ENCODE results near the gene ALDH1L1. TPM values are rescaled to one million over a fixed set of nuclear protein-coding genes. Genes with fewer than 3 reads are reported as not detected.

Gene ALDH1L1
- total and polyA plus RNA-seq, 9 donors, result 8.3 to 85.5 (median 45.1) TPM

- H3K27ac ChIP-seq, result no peak overlapping the region
- H3K4me1 ChIP-seq (ENCODE audit: insufficient read depth), result peaks cover 11% of the 10 kb centered on the region
- WGBS, 3 donors, result 79 to 95% (median 89%) methylated on average over 4 of the region's 4 CpGs
- DNase-seq, result peak in 1 of 5 donors; percentile 45
- intact Hi-C loops (cut with DNase I), result no loop called here
- no peaks in the 10 kb centered on the region for H3K36me3 ChIP-seq
- H3K9me3 ChIP-seq, result no peaks in the 10 kb centered on the region
- no peak overlapping the region for H3K4me3 ChIP-seq
- TF ChIP-seq EP300 (IDR thresholded peaks at IDR 0.05) (no peak), POLR2A (IDR thresholded peaks at IDR 0.05) (no peak), CTCF (IDR thresholded peaks at IDR 0.05) (no peak)
- no peaks in the 10 kb centered on the region for H3K27me3 ChIP-seq
These were observed 5.9 kb upstream of the ALDH1L1 start for GRCh38 chr3:126186271-126186670.

GRCh38 chr3:126184465-126185000, 4.1 kb upstream of the ALDH1L1 start:
- intact Hi-C loops (cut with DNase I), result no loop called here
- Histone ChIP-seq H3K9me3 (no peaks in the 10 kb centered on the region), H3K4me3 (no peak overlapping the region), H3K27ac (peak overlapping the region in 1 of 2 donors; percentile 37), H3K27me3 (no peaks in the 10 kb centered on the region), H3K4me1 (ENCODE audit: insufficient read depth) (peaks cover 11% of the 10 kb centered on the region), H3K36me3 (no peaks in the 10 kb centered on the region)
- WGBS, 3 donors, result 34 to 55% (median 50%) methylated on average over 6 of the region's 6 CpGs
- TF ChIP-seq POLR2A (IDR thresholded peaks at IDR 0.05) (no peak), CTCF (IDR thresholded peaks at IDR 0.05) (no peak), EP300 (IDR thresholded peaks at IDR 0.05) (no peak)
- DNase-seq, result peak in 4 of 5 donors; percentile 30 to 57 (median 52)

GRCh38 chr3:126181398-126181725, 976 bp upstream of the ALDH1L1 start:
- Histone ChIP-seq H3K4me3 (peak overlapping the region; percentile 64), H3K27ac (peak overlapping the region; percentile 58 to 84), H3K36me3 (no peaks in the 10 kb centered on the region), H3K9me3 (no peaks in the 10 kb centered on the region), H3K27me3 (no peaks in the 10 kb centered on the region), H3K4me1 (ENCODE audit: insufficient read depth) (peaks cover 15% of the 10 kb centered on the region)
- intact Hi-C loops (cut with DNase I), result no loop called here
- no peak for TF ChIP-seq CTCF (IDR thresholded peaks at IDR 0.05)
- no peak for TF ChIP-seq EP300 (IDR thresholded peaks at IDR 0.05)
- no peak for TF ChIP-seq POLR2A (IDR thresholded peaks at IDR 0.05)
- 27 to 50% (median 28%) methylated on average over 1 of the region's 1 CpG for WGBS, 3 donors
- DNase-seq, result no peak

GRCh38 chr3:126179825-126180476, 435 bp downstream of the ALDH1L1 start:
- Histone ChIP-seq H3K27ac (peak overlapping the region; percentile 58 to 84), H3K4me3 (peak overlapping the region; percentile 64), H3K27me3 (no peaks in the 10 kb centered on the region), H3K9me3 (no peaks in the 10 kb centered on the region), H3K36me3 (no peaks in the 10 kb centered on the region), H3K4me1 (ENCODE audit: insufficient read depth) (peaks cover 7% of the 10 kb centered on the region)
- DNase-seq, result peak; percentile 69 to 84 (median 82)
- WGBS, 3 donors, result 1 to 2% (median 1%) methylated on average over 32 to 47 of the region's 47 CpGs
- TF ChIP-seq CTCF (IDR thresholded peaks at IDR 0.05), result peak in 2 of 3 donors; percentile 38 to 41
- no peak for TF ChIP-seq EP300 (IDR thresholded peaks at IDR 0.05)
- no peak for TF ChIP-seq POLR2A (IDR thresholded peaks at IDR 0.05)
- intact Hi-C loops (cut with DNase I), result no loop called here

All from ovary (tissue), 9 donors.